ENCODE data around the gene GMPR2. TPM values are rescaled to one million over a fixed set of nuclear protein-coding genes. Genes with fewer than 3 reads are reported as not detected.

GMPR2 gene
- total RNA-seq, 1 experiment from 2014 or later: 85.8 TPM

- no peak overlapping the region for H3K4me3 ChIP-seq (ENCODE audit: low read depth, low read length, poor library complexity, severe bottlenecking)
- H3K27me3 ChIP-seq (replicated peaks; ENCODE audit: insufficient read depth, low read depth, low read length, poor library complexity): no peaks in the 10 kb centered on the region
- H3K36me3 ChIP-seq (ENCODE audit: insufficient read depth, low read length, poor library complexity, severe bottlenecking): peaks cover 60% of the 10 kb centered on the region
- intact Hi-C loops (cut with micrococcal nuclease; ENCODE audit: unreplicated experiment): no loop called here
- no peak for DNase-seq (ENCODE audit: low spot score)
- no peak overlapping the region for H3K27ac ChIP-seq (ENCODE audit: low read depth, low read length, poor library complexity, severe bottlenecking)
- POLR2A ChIA-PET (ENCODE audit: low non-redundant PET): no interaction called here
- CTCF ChIA-PET: interaction anchor here (1.4 kb wide), 1 partner anchor 59 kb away, joined by 4 read pairs; no protein-coding TSS in a partner anchor
- H3K4me1 ChIP-seq (ENCODE audit: insufficient read depth, low read length, poor library complexity, severe bottlenecking): peaks cover 16% of the 10 kb centered on the region
- H3K9me3 ChIP-seq (ENCODE audit: low read depth, low read length, poor library complexity, severe bottlenecking): no peaks in the 10 kb centered on the region
- TF ChIP-seq EZH2 (IDR thresholded peaks at IDR 0.05; ENCODE audit: borderline replicate concordance, low read depth, low read length, poor library complexity, severe bottlenecking) (no peak), CTCF (conservative IDR thresholded peaks at IDR 0.05; ENCODE audit: low read depth, low read length) (no peak)
- no TSS peak for BruUV-seq (replicated peaks)
Measured at GRCh38 chr14:24238123-24238522, 5.4 kb downstream of the GMPR2 start.

GRCh38 chr14:24238527-24239037, 5.9 kb downstream of the GMPR2 start:
- H3K4me1 ChIP-seq (ENCODE audit: insufficient read depth, low read length, poor library complexity, severe bottlenecking): peaks cover 17% of the 10 kb centered on the region
- H3K27ac ChIP-seq (ENCODE audit: low read depth, low read length, poor library complexity, severe bottlenecking): no peak overlapping the region
- TF ChIP-seq EZH2 (IDR thresholded peaks at IDR 0.05; ENCODE audit: borderline replicate concordance, low read depth, low read length, poor library complexity, severe bottlenecking) (no peak), CTCF (conservative IDR thresholded peaks at IDR 0.05; ENCODE audit: low read depth, low read length) (no peak)
- ChIA-PET POLR2A (ENCODE audit: low non-redundant PET) (no interaction called here), CTCF (interaction anchor here (1.4 kb wide), 1 partner anchor 59 kb away, joined by 4 read pairs; no protein-coding TSS in a partner anchor)
- DNase-seq (ENCODE audit: low spot score): no peak
- H3K9me3 ChIP-seq (ENCODE audit: low read depth, low read length, poor library complexity, severe bottlenecking): no peaks in the 10 kb centered on the region
- BruUV-seq (replicated peaks): no TSS peak
- peaks cover 60% of the 10 kb centered on the region for H3K36me3 ChIP-seq (ENCODE audit: insufficient read depth, low read length, poor library complexity, severe bottlenecking)
- H3K27me3 ChIP-seq (replicated peaks; ENCODE audit: insufficient read depth, low read depth, low read length, poor library complexity): no peaks in the 10 kb centered on the region
- H3K4me3 ChIP-seq (ENCODE audit: low read depth, low read length, poor library complexity, severe bottlenecking): no peak overlapping the region
- intact Hi-C loops (cut with micrococcal nuclease; ENCODE audit: unreplicated experiment): no loop called here

- CTCF ChIA-PET: no interaction called here
- H3K27ac ChIP-seq (ENCODE audit: low read depth, low read length, poor library complexity, severe bottlenecking): peak overlapping the region; percentile 13
- H3K27me3 ChIP-seq (replicated peaks; ENCODE audit: insufficient read depth, low read depth, low read length, poor library complexity): no peaks in the 10 kb centered on the region
- TF ChIP-seq CTCF (conservative IDR thresholded peaks at IDR 0.05; ENCODE audit: low read depth, low read length) (no peak), EZH2 (IDR thresholded peaks at IDR 0.05; ENCODE audit: borderline replicate concordance, low read depth, low read length, poor library complexity, severe bottlenecking) (no peak)
- BruUV-seq (replicated peaks): no TSS peak
- intact Hi-C loops (cut with micrococcal nuclease; ENCODE audit: unreplicated experiment): no loop called here
- DNase-seq (ENCODE audit: low spot score): no peak
- H3K4me3 ChIP-seq (ENCODE audit: low read depth, low read length, poor library complexity, severe bottlenecking): no peak overlapping the region
- peaks cover 10% of the 10 kb centered on the region for H3K4me1 ChIP-seq (ENCODE audit: insufficient read depth, low read length, poor library complexity, severe bottlenecking)
- no peaks in the 10 kb centered on the region for H3K9me3 ChIP-seq (ENCODE audit: low read depth, low read length, poor library complexity, severe bottlenecking)
- H3K36me3 ChIP-seq (ENCODE audit: insufficient read depth, low read length, poor library complexity, severe bottlenecking): peaks cover 55% of the 10 kb centered on the region
- POLR2A ChIA-PET (ENCODE audit: low non-redundant PET): no interaction called here
Measured at GRCh38 chr14:24240110-24240918, 7.6 kb downstream of the GMPR2 start.
